RPMI8226 (cell line): ENCODE results near the gene LONP1.
"Not testable (repeated sequence)": the region's sequence is repeated elsewhere in the genome, so short reads cannot be mapped to it uniquely, and the experiment has no call there.

Experiments
- DNase-seq: peaks from one replicate; pipeline ENCODE4 v3.0.0-alpha.2; 2015

The LONP1 gene

DNA sequence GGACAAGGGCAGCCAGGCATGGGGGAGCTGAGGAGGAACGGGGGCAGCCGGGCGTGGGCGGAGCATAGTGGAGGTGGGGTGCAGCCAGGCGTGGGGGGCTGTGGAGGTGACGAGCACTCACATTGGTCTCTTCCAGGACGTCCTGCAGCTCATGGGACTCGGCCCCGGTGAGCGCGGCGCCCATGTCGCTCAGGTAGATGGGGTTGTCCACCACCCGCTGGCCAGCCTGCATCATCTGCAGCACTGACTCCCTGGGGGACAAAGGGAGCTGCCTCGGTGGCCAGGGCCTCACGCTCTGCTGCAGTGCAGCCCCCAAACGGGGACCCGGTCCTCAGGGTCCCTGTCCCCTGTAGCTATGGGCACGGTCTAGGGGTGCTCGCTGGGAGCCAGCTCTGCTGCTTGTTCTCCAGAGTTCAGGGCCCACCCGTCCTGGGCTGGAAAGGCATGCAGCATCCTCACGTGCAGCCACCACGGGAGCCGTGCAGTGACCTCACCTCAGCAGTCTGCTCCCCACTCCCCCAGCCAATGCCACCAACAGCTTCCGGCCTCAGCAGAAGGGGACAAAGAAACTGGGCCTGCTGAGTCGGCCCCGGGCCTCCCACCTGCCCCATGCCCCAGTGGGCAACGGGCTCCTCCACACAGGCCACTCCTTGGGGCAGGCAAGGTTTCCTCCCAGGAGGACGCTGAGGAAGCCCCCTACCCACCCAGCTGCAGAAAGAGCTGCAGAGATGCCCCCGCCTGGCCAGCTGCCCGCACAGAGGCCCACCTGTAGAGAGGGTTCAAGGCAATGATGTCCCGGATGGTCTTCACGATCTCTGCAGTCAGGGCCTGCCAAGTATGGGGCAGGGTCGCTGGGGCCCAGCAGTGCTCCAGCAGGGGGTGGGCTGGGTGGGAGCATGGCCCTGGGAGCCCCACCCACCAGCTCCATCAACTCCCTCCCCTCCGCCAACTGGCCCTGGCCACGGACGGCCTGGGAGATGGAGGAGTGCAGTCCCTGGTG is 12.1 kb downstream of the LONP1 start:
- DNase-seq: no peak

- DNase-seq: no peak
Measured at GRCh38 chr19:5706876-5707573, 12.9 kb downstream of the LONP1 start.

- DNase-seq: no peak
Measured at GRCh38 chr19:5705552-5705951, 14.4 kb downstream of the LONP1 start.

DNA sequence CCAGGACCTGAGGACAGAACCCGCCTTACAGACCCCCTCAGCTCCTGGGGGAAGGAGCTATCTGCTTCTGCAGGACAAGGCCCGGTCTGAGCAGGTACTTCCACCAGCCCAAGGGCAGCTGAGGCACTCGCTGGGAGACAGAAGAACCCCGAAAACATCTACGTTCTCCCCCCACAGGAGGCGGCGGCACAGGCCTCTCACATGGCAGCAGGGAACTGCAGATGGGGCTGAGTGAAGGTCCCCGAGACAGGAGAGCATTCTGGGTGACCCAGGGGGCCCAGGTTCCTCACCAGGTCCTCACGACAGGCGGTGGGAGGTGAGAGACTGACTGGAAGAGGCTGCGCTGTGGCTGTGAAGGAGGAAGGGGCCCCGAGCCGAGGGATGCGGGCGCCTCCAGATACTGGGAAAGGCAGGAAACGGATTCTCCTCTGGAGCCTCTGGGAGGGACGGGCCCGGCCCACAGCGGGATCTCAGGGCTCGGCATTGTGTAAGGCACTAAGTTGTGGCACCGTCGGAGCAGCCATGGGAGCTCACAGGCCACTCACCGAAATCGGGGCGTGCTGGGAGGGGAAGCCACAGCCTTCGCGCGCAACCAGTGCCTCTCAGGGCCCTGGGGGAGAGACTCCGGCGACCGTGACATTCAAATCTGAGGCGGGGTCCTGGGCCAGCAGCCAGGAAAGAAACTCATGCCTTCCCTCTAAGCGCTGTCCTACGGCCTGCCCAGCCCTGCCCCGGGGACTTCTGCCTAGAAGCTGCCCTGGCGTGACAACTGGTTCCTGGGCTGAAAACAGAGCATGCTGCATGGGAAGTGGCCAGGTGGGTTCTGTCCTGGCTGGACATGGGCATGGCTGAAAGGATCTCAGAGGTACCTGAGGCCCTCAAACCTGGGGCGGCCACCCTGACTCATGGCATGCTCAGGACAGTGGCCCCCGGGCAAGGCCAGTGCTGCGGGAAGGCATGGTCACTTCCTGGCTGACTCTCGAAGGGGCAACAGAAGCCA is 15.8 kb downstream of the LONP1 start:
- DNase-seq: no peak

- DNase-seq: not testable (repeated sequence)
Measured at GRCh38 chr19:5702053-5702410, 17.9 kb downstream of the LONP1 start.

GRCh38 chr19:5700455-5701092 is 19.4 kb downstream of the LONP1 start:
- no peak for DNase-seq

GRCh38 chr19:5698635-5699422 is 21.1 kb downstream of the LONP1 start:
- DNase-seq: no peak

- no peak for DNase-seq
Measured at GRCh38 chr19:5697890-5698634, 21.9 kb downstream of the LONP1 start.

DNA sequence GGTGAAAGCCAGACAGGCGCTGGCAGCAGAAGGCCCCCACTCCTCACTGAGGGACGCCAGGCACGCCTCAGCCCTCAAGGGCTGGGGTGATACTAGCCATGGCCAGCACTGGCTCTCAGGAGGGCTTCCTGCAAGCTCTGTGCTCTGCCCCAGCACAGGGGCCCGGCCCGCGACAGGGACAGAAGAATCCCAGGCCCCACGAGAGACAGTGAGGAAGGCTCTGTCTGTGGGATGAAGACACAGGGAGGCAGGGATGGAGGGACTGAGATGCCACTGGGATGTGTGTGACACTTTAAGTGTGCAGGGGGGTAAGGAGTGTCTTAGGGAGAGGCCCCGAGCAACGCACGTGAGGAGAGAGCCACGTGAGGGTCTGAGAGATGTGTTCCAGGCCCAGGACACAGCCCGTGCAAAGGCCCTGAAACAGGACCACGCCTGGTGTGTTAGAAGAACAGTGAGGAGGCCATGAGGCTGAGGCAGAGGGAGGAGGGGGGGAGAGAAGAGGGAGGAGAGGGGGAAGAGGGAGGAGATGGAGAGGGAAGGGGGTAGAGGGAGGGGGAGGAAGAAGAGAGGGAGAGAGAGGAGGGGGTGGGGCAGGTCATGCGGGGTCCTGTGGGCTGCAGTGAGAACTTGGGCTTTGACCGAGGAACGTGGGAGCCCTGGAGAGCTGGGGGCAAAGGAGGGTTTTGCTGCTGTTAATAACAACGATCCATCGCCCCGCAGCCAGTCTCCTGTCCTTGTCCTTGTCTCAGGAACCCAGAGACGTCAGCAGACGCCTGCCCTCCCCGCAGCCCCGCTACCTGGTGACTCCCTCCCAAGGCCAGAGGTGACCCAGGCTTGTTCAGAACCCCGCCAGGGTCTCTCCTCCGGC is 22.7 kb downstream of the LONP1 start:
- no peak for DNase-seq

DNA sequence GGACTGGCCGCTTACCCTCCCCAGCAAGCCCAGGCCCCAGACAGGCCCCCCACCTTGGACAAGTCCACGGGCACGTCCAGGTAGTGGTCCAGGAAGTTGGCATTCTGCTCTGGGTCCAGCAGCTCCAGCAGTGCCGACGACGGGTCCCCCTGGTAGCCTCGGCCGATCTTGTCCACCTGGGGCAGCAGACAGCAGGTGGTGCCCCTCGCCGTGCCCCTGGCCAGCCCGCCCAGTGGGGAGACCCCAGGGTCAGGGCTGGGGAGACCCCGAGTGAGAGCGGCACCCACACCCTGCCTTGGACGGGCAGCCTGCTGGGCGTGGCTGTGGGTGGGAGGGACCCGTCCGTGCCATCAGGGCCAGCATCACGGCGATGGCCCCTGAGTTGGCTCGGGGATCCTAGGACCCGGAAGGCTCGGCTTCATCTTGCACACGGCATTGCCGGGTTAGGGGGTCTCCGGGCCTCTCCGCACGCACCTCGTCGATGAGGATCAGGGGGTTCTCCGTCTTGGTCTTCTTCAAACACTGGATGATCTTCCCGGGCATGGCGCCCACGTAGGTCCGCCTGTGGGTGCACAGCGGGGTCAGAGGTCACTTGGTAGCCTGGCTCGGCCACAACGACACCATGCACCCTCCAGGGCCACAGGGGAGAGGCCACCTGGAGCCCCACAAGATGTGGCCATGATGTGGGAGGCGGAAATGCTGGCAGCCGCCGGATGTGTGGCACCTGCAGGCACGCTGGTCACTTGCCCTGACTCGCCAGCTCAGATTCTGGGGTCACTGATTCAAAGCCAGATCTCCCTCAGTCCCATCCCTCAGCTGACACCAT is 23.5 kb downstream of the LONP1 start:
- no peak for DNase-seq

DNA sequence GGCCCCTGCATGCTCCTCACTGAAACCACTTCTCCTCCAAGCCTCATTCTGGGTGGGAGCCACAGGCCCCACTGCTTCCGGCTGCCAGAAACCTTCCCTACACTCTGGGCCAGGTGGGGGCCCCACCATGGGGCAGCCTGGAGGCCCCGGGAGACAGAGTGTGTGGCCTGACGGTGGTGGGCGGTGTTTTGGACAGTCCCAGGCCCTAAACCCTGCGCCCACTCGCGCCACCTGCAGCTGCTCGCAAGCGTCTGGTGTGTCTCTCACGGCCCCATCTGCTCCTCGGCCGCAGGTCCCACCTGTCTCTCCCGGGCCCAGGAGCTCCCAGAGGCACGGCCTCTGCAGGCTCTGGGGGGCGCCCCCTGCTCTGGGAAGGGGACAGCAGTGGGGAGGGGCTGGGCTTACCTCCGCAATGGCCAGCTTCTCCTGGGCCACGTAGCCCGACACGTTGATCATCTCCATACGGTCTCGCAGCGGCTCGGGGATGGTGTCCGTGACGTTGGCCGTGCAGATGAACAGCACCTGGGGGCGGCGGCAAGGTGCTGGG is 24.2 kb downstream of the LONP1 start:
- no peak for DNase-seq

DNA sequence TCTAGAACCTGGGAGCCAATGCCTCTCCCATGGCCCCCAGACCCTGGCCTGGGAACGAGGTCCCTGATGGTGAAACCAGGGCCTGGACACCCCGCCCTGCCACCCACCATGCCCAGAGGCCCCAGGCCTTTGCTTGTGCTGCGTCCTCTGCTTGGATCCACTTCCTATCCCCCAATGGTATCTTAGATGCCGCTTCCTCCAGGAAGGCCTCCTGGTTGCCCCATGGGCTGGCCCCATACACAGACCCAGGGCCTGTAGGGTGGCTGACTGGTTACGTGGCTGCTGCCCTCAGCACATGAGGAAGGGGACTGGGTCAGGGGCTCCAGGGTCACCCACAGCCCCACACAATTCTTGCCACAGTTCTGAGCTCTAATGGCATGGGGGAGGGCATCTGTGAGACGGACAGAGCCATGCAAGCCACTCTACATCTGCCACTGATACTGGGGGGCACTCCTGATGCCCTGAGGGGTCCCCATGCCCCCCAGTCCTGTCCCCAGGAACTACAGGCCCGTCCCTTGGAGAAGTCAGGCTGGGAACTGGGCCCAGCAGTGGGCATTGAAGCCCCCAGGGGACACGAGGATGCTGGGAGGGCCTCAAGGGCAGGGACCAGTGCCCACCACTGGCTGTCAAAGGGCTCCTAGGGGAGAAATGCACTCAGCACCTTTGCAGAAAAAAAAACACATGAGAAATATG is 24.8 kb downstream of the LONP1 start:
- DNase-seq: no peak

DNA sequence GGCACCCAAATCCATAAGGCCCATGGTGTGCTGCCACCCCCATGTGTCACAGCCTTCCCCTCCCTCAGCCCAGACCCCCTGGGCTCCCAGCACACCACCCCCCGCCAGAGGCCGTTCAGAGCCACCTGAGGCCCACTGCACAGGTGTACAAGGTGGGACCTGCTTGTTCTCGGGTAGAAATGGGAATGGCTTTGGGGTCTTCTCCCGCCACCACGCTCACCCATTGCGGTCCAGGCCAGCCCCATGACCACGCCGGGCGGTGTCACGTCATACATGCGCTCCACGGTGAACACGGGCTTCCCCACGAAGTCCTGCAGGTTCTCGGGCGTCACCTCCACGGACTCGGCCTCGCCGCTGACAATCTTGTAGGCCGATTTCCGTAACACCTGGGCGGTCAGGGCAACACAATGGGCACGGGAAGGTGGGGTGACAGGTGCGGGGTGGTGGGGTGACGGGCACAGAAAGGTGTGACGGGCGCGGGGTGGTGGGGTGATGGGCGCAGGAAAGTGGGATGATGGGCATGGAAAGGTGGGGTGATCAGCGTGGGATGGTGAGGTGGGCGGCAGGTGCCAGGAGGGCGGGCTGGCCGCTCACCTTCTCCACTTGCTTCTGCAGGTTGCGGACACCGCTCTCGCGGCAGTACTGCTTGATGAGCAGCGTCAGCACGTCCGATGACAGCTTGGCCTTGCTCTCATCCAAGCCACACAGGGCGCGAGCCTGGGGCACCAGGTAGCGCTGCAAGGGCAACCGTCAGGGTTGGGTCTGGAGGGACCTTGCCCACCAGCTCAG is 25.6 kb downstream of the LONP1 start:
- no peak for DNase-seq

GRCh38 chr19:5693195-5694166 is 26.5 kb downstream of the LONP1 start:
- no peak for DNase-seq

GRCh38 chr19:5692723-5693194 is 27.2 kb downstream of the LONP1 start:
- no peak for DNase-seq
